Measurements from ENCODE around the gene FKBP15. TPM values are rescaled to one million over a fixed set of nuclear protein-coding genes. Genes with fewer than 3 reads are reported as not detected.
A peak's percentile ranks its signal among the peaks of the same experiment; 100 is the strongest.

Gene FKBP15
- total and polyA plus RNA-seq, 2 of the 13 experiments (the other 11 are each of a cell fraction or from before 2014, with no cell fraction given), result 12.3 to 18.6 TPM

GRCh38 chr9:113150670-113151611, 70.1 kb downstream of the FKBP15 start, which contains the start of gene SLC31A2 (continued):
- TF ChIP-seq HMGXB3 (CRISPR knock-in tag; IDR thresholded peaks at IDR 0.05; ENCODE audit: borderline replicate concordance), result no peak
- TF ChIP-seq IRX3 (CRISPR knock-in tag; IDR thresholded peaks at IDR 0.05; ENCODE audit: borderline replicate concordance, low read depth), result no peak
- TF ChIP-seq ATF7 (IDR thresholded peaks at IDR 0.05), result no peak
- TF ChIP-seq ATF7 (CRISPR knock-in tag; IDR thresholded peaks at IDR 0.05), result no peak
- no peak for TF ChIP-seq ZNF136 (CRISPR knock-in tag; IDR thresholded peaks at IDR 0.05; ENCODE audit: low read depth)
- TF ChIP-seq SRSF1 (optimal IDR thresholded peaks at IDR 0.05; ENCODE audit: low read depth, low read length), result no peak
- TF ChIP-seq ARNT (IDR thresholded peaks at IDR 0.05), result no peak
- TF ChIP-seq RELA (CRISPR knock-in tag; IDR thresholded peaks at IDR 0.05), result no peak
- TF ChIP-seq KMT2A (CRISPR knock-in tag; IDR thresholded peaks at IDR 0.05), result peak; percentile 64; the same call in 1 of the 2 replicates
- TF ChIP-seq ZNF572 (CRISPR knock-in tag; IDR thresholded peaks at IDR 0.05), result 0 out of 2 replicates have a peak, but pooled peaks have one; percentile 28
- no peak for TF ChIP-seq RARG (CRISPR knock-in tag; IDR thresholded peaks at IDR 0.05; ENCODE audit: low read depth)
- TF ChIP-seq NONO (IDR thresholded peaks at IDR 0.05), result no peak
- peak; percentile 70; the same call in 1 of the 2 replicates for TF ChIP-seq NONO (CRISPR knock-in tag; conservative IDR thresholded peaks at IDR 0.05)
- no peak for TF ChIP-seq RBM39 (IDR thresholded peaks at IDR 0.05; ENCODE audit: low read depth, low read length, poor library complexity, severe bottlenecking)
- peak; percentile 59; the same call in 1 of the 2 replicates for TF ChIP-seq ZNF329 (CRISPR knock-in tag; IDR thresholded peaks at IDR 0.05; ENCODE audit: low read depth)
- no peak for TF ChIP-seq PHB2 (IDR thresholded peaks at IDR 0.05; ENCODE audit: partially characterized antibody)
- no peak for TF ChIP-seq PITX1 (CRISPR knock-in tag; IDR thresholded peaks at IDR 0.05)
- 0 out of 2 replicates have a peak, but pooled peaks have one; percentile 32 for TF ChIP-seq ZHX2 (IDR thresholded peaks at IDR 0.05; ENCODE audit: low read depth)
- TF ChIP-seq ZHX2 (CRISPR knock-in tag; IDR thresholded peaks at IDR 0.05; ENCODE audit: borderline replicate concordance), result no peak
- peak; percentile 65 for TF ChIP-seq ZNF761 (CRISPR knock-in tag; conservative IDR thresholded peaks at IDR 0.05)

All from HepG2 (cell line).